ENCODE measurements around the gene MMP14.
A peak's percentile ranks its signal among the peaks of the same experiment; 100 is the strongest.
"Not testable (repeated sequence)": the region's sequence is repeated elsewhere in the genome, so short reads cannot be mapped to it uniquely, and the experiment has no call there.

The MMP14 gene

GRCh38 chr14:22852940-22853767 is 16.8 kb downstream of the MMP14 start:
- DNase-seq (ENCODE audit: insufficient read length, low spot score) = peak; percentile 57
- no peak for TF ChIP-seq POLR2A (IDR thresholded peaks at IDR 0.05; ENCODE audit: low read depth, low read length)
- FAIRE-seq = no peak

GRCh38 chr14:22854296-22854695 is 17.9 kb downstream of the MMP14 start:
- FAIRE-seq; DNase-seq (ENCODE audit: insufficient read length, low spot score): not testable (repeated sequence)

- TF ChIP-seq POLR2A (IDR thresholded peaks at IDR 0.05; ENCODE audit: low read depth, low read length) = no peak
- DNase-seq (ENCODE audit: insufficient read length, low spot score) (no peak), FAIRE-seq (no peak)
Observed at GRCh38 chr14:22854963-22855724, 18.8 kb downstream of the MMP14 start.

GRCh38 chr14:22856428-22856827 is 20.0 kb downstream of the MMP14 start:
- FAIRE-seq (no peak), DNase-seq (ENCODE audit: insufficient read length, low spot score) (no peak)
- TF ChIP-seq POLR2A (IDR thresholded peaks at IDR 0.05; ENCODE audit: low read depth, low read length) = no peak

- FAIRE-seq = not testable (repeated sequence)
Observed at GRCh38 chr14:22860377-22860776, 24.0 kb downstream of the MMP14 start.

GRCh38 chr14:22861651-22862050 is 25.3 kb downstream of the MMP14 start:
- no peak for FAIRE-seq
- no peak for DNase-seq (ENCODE audit: insufficient read length, low spot score)
- TF ChIP-seq POLR2A (IDR thresholded peaks at IDR 0.05; ENCODE audit: low read depth, low read length) = no peak

More at GRCh38 chr14:22860377-22860776, 24.0 kb downstream of the MMP14 start:
- not testable (repeated sequence) for DNase-seq (ENCODE audit: insufficient read length, low spot score)

- DNase-seq (ENCODE audit: insufficient read length, low spot score) (no peak), FAIRE-seq (no peak)
- TF ChIP-seq POLR2A (IDR thresholded peaks at IDR 0.05; ENCODE audit: low read depth, low read length) = no peak
Observed at GRCh38 chr14:22864979-22865378, 28.6 kb downstream of the MMP14 start.

GRCh38 chr14:22865424-22866405 is 29.3 kb downstream of the MMP14 start:
- no peak for FAIRE-seq
- DNase-seq (ENCODE audit: insufficient read length, low spot score) = no peak
- TF ChIP-seq POLR2A (IDR thresholded peaks at IDR 0.05; ENCODE audit: low read depth, low read length) = no peak

GRCh38 chr14:22866874-22867273 is 30.5 kb downstream of the MMP14 start:
- TF ChIP-seq POLR2A (IDR thresholded peaks at IDR 0.05; ENCODE audit: low read depth, low read length) = no peak
- FAIRE-seq (no peak), DNase-seq (ENCODE audit: insufficient read length, low spot score) (no peak)

GRCh38 chr14:22870811-22871223 is 34.4 kb downstream of the MMP14 start:
- FAIRE-seq (no peak), DNase-seq (ENCODE audit: insufficient read length, low spot score) (no peak)
- TF ChIP-seq POLR2A (IDR thresholded peaks at IDR 0.05; ENCODE audit: low read depth, low read length) = no peak

- DNase-seq (ENCODE audit: insufficient read length, low spot score) = peak; percentile 64
- TF ChIP-seq POLR2A (IDR thresholded peaks at IDR 0.05; ENCODE audit: low read depth, low read length) = no peak; the same call in 1 of the 2 replicates
- peak; percentile 23 for FAIRE-seq
Observed at GRCh38 chr14:22871224-22872032, 35.0 kb downstream of the MMP14 start, which contains the start of gene LRP10. TSS of gene LRP10 (plus strand) at chr14:22871740. CDS start at chr14:22872304, 564 bp downstream.

- peak; percentile 61 for FAIRE-seq
- TF ChIP-seq POLR2A (IDR thresholded peaks at IDR 0.05; ENCODE audit: low read depth, low read length) = 0 out of 2 replicates have a peak, but pooled peaks have one; percentile 26
- DNase-seq (ENCODE audit: insufficient read length, low spot score) = peak; percentile 48
Observed at GRCh38 chr14:22872033-22872832, 35.8 kb downstream of the MMP14 start.
